KBM-7 (cell line): ENCODE data around the gene ERVFRD-1.

Source experiments
- DNase-seq: peaks from one replicate; pipeline ENCODE4 v3.0.0-alpha.2; 2015
- in situ Hi-C: fragments of 300-500 bp; cut with MboI; formaldehyde crosslinking; loops from 2 replicates; pipeline ENCODE4 v1.14.3; 2020; ENCODE audit warnings: low sequenced_read_pairs, low pct_unique_long_range_greater_than_20kb, mixed read lengths

Gene ERVFRD-1

GRCh38 chr6:11064836-11065235, 46.7 kb downstream of the ERVFRD-1 start:
- in situ Hi-C loops, result loop anchor here (25.0 kb wide), 1 partner anchor 578 kb away; no protein-coding TSS in a partner anchor

GRCh38 chr6:11062715-11063114, 48.8 kb downstream of the ERVFRD-1 start:
- in situ Hi-C loops, result loop anchor here (25.0 kb wide), 1 partner anchor 575 kb away; no protein-coding TSS in a partner anchor
- no peak for DNase-seq

More at GRCh38 chr6:11064836-11065235, 46.7 kb downstream of the ERVFRD-1 start:
- no peak for DNase-seq

GRCh38 chr6:11062083-11062482, 49.4 kb downstream of the ERVFRD-1 start:
- in situ Hi-C loops, result loop anchor here (25.0 kb wide), 1 partner anchor 575 kb away; no protein-coding TSS in a partner anchor
- no peak for DNase-seq

GRCh38 chr6:11058406-11058805, 53.1 kb downstream of the ERVFRD-1 start:
- in situ Hi-C loops, result loop anchor here (25.0 kb wide), 1 partner anchor 571 kb away; no protein-coding TSS in a partner anchor
- DNase-seq, result no peak

GRCh38 chr6:11056871-11057270, 54.7 kb downstream of the ERVFRD-1 start:
- in situ Hi-C loops, result loop anchor here (25.0 kb wide), 1 partner anchor 570 kb away; no protein-coding TSS in a partner anchor
- no peak for DNase-seq

GRCh38 chr6:11055127-11055627, 56.3 kb downstream of the ERVFRD-1 start:
- no peak for DNase-seq
- in situ Hi-C loops, result loop anchor here (25.0 kb wide), 1 partner anchor 568 kb away; no protein-coding TSS in a partner anchor

GRCh38 chr6:11054722-11055121, 56.8 kb downstream of the ERVFRD-1 start:
- no peak for DNase-seq
- in situ Hi-C loops, result loop anchor here (25.0 kb wide), 1 partner anchor 567 kb away; no protein-coding TSS in a partner anchor

- DNase-seq, result no peak
- in situ Hi-C loops, result loop anchor here (25.0 kb wide), 1 partner anchor 566 kb away; no protein-coding TSS in a partner anchor
Observed at GRCh38 chr6:11053307-11053706, 58.2 kb downstream of the ERVFRD-1 start.
